Psoas muscle (tissue), 8 donors: ENCODE results near the gene CORO1C. TPM values are rescaled to one million over a fixed set of nuclear protein-coding genes. Genes with fewer than 3 reads are reported as not detected.
"Not testable (repeated sequence)": the region's sequence is repeated elsewhere in the genome, so short reads cannot be mapped to it uniquely, and the experiment has no call there.

Source experiments
- ATAC-seq, 4 donors: fragments of 200-7000 bp; cut with Tn5 transposase; one replicate each; pipeline ENCODE4 v1.9.1; 2020; ENCODE audit warnings: moderate library complexity in 3 of 4, mild to moderate bottlenecking in 2 of 4
- DNase-seq, 2 donors: peaks; one replicate each; pipeline ENCODE4 v3.0.0-alpha.2; 2020
- H3K27ac ChIP-seq: fragments of 200-600 bp; one replicate; pipeline ENCODE4 v1.8.0; 2022
- H3K27me3 ChIP-seq, 3 donors: fragments of 200-600 bp in 1 of 3; one replicate each; pipeline versions ENCODE4 v1.6.1 to v1.8.0; 2013 to 2022; ENCODE audit warnings: low read length in 2 of 3, mild to moderate bottlenecking in 2 of 3, moderate library complexity in 1 of 3; ENCODE audit not compliant: insufficient read depth in 3 of 3
- H3K36me3 ChIP-seq, 2 donors: fragments of 200-600 bp in 1 of 2; one replicate each; pipeline versions ENCODE4 v1.6.1 to v1.8.0; 2013 to 2022; ENCODE audit warnings: low read depth in 1 of 2, mild to moderate bottlenecking in 1 of 2, moderate library complexity in 1 of 2; ENCODE audit not compliant: insufficient read depth in 1 of 2
- H3K4me1 ChIP-seq: fragments of 200-600 bp; one replicate; pipeline ENCODE4 v1.8.0; 2022
- H3K4me3 ChIP-seq: fragments of 200-600 bp; one replicate; pipeline ENCODE4 v1.8.0; 2022; ENCODE audit warnings: mild to moderate bottlenecking
- H3K9me3 ChIP-seq: fragments of 200-600 bp; one replicate; pipeline ENCODE4 v1.8.0; 2022
- CTCF ChIP-seq: fragments of 200-600 bp; IDR thresholded peaks from one replicate; pipeline ENCODE4 v1.8.0; 2022; ENCODE audit warnings: antibody characterized with exemption
- WGBS, 3 donors: extraction: QIAGEN DNeasy Blood & Tissue Kit; methylation state at CpG; one replicate each; pipeline versions ENCODE4 v1.1.6 to v1.1.7; 2013; 5-methylcytosine and 5-hydroxymethylcytosine counted together
- intact Hi-C, 2 donors: fragments of 100-400 bp; cut with DNase I; formaldehyde crosslinking; loops; one replicate each; pipeline versions ENCODE4 v1.11.0 to v1.14.2; 2022
- polyA plus RNA-seq, 3 donors: library from polyadenylated mRNA; stranded (reverse); fragments of 200-250 nt; gene quantifications; one replicate each; pipeline ENCODE4 v1.2.3, GENCODE V29; 2013
- total RNA-seq, 4 donors: library from RNA; stranded (reverse); fragmentation: NEBNext Ultra II Directional in 2 of 4; extraction: Animal tissue kit (Norgen Biotek cat#: 25700) in 2 of 4; gene quantifications; one replicate each; pipeline versions ENCODE4 v1.2.1 to v1.2.4, GENCODE V29; 2021 to 2023
- donor health status: healthy with polysubstance abuse.
- donor health status: DM: no; HTN: no; CAD: no; lungs with moderate emphysema.
- donor health status: Bipolar disorder and iron deficiency.
- donor health status: healthy.
- donor health status: DM: yes; HTN: yes; CAD: no.
- donor health status: DM: no; HTN: no; CAD: no.
- donor health status: DM: no; HTN: no; CAD: no.
- donor health status: DM: yes; HTN: yes; CAD: no.

Gene CORO1C
- total and polyA plus RNA-seq, 7 donors = 16.9 to 67.1 (median 40.5) TPM

GRCh38 chr12:108744021-108744897 is 12.9 kb upstream of the CORO1C start:
- intact Hi-C loops = no loop called here
- no peaks in the 10 kb centered on the region for H3K36me3 ChIP-seq
- ATAC-seq = no peak
- no peak overlapping the region for H3K4me3 ChIP-seq
- TF ChIP-seq CTCF = no peak
- H3K9me3 ChIP-seq = no peaks in the 10 kb centered on the region
- no peaks in the 10 kb centered on the region for H3K27me3 ChIP-seq
- WGBS, 3 donors = 64 to 79% (median 71%) methylated on average over 5 of the region's 5 CpGs
- no peaks in the 10 kb centered on the region for H3K4me1 ChIP-seq
- DNase-seq = no peak
- H3K27ac ChIP-seq = no peak overlapping the region

- DNase-seq (no peak), ATAC-seq (no peak)
- intact Hi-C loops = no loop called here
- Histone ChIP-seq H3K27me3 (no peaks in the 10 kb centered on the region), H3K4me3 (no peak overlapping the region), H3K36me3 (no peaks in the 10 kb centered on the region), H3K27ac (no peak overlapping the region), H3K9me3 (peaks cover 4% of the 10 kb centered on the region), H3K4me1 (peaks cover 5% of the 10 kb centered on the region)
- TF ChIP-seq CTCF = no peak
- 63 to 70% (median 65%) methylated on average over 2 of the region's 2 CpGs for WGBS, 3 donors
These were observed 6.9 kb upstream of the CORO1C start for GRCh38 chr12:108738170-108738569.

GRCh38 chr12:108735855-108736254 is 4.5 kb upstream of the CORO1C start:
- no peaks in the 10 kb centered on the region for H3K27me3 ChIP-seq
- no peaks in the 10 kb centered on the region for H3K36me3 ChIP-seq
- TF ChIP-seq CTCF = no peak
- WGBS, 3 donors = 80 to 86% (median 86%) methylated on average over 3 of the region's 3 CpGs
- H3K9me3 ChIP-seq = peaks cover 4% of the 10 kb centered on the region
- no peak overlapping the region for H3K27ac ChIP-seq
- DNase-seq = no peak
- intact Hi-C loops = no loop called here
- no peak overlapping the region for H3K4me3 ChIP-seq
- no peak for ATAC-seq
- H3K4me1 ChIP-seq = peaks cover 8% of the 10 kb centered on the region

GRCh38 chr12:108734200-108734906 is 3.0 kb upstream of the CORO1C start:
- TF ChIP-seq CTCF = no peak
- 47 to 53% (median 49%) methylated on average over 9 of the region's 9 CpGs for WGBS, 3 donors
- Histone ChIP-seq H3K27me3 (no peaks in the 10 kb centered on the region), H3K36me3 (no peaks in the 10 kb centered on the region), H3K4me1 (peaks cover 9% of the 10 kb centered on the region), H3K9me3 (peaks cover 4% of the 10 kb centered on the region), H3K4me3 (no peak overlapping the region), H3K27ac (peak overlapping the region; percentile 66)
- DNase-seq = no peak
- intact Hi-C loops = loop anchor here (5.0 kb wide), 3 partner anchors 37 to 53 kb away; no protein-coding TSS in a partner anchor
- no peak for ATAC-seq

GRCh38 chr12:108733230-108733531 is 1.9 kb upstream of the CORO1C start:
- not testable (repeated sequence) for ATAC-seq
- intact Hi-C loops = loop anchor here (5.0 kb wide), 3 partner anchors 36 to 54 kb away; no protein-coding TSS in a partner anchor
- WGBS, 3 donors = 87 to 97% (median 97%) methylated on average over 6 of the region's 6 CpGs

More at GRCh38 chr12:108733230-108733531, 1.9 kb upstream of the CORO1C start:
- not testable (repeated sequence) for H3K36me3 ChIP-seq, DNase-seq, H3K27me3 ChIP-seq, H3K9me3 ChIP-seq, H3K4me3 ChIP-seq
- Histone ChIP-seq H3K27ac (peak overlapping the region; percentile 99), H3K4me1 (peaks cover 21% of the 10 kb centered on the region)
